ENCODE results near the gene STK33. TPM values are rescaled to one million over a fixed set of nuclear protein-coding genes. Genes with fewer than 3 reads are reported as not detected.

Gene STK33
- total RNA-seq: 1 to 10 TPM in 1 of 2 experiments, under 1 TPM in 1; 0.55 to 1.4 TPM

- POLR2A ChIA-PET: interaction anchor here (0.6 kb wide), 1 partner anchor 88 kb away, joined by 3 read pairs; the partner anchor contains the start of genes RPL27A and TRIM66
Observed at GRCh38 chr11:8593935-8594909, at the start of gene STK33. Gene STK33 (minus strand): TSS chr11:8594228. CDS start chr11:8474905, 119,323 bp downstream.

GRCh38 chr11:8642196-8642841 lies 48.3 kb upstream of the STK33 start:
- ATAC-seq (no peak), DNase-seq (no peak)
- no peaks in the 10 kb centered on the region for H3K9me3 Mint-ChIP-seq (ENCODE audit: low read depth)
- H3K27ac Mint-ChIP-seq: no peak overlapping the region
- intact Hi-C loops (cut with DNase I, micrococcal nuclease): no loop called here
- POLR2A ChIA-PET: no interaction called here
- peaks cover 47% of the 10 kb centered on the region for H3K36me3 Mint-ChIP-seq (ENCODE audit: low read depth)
- H3K27me3 Mint-ChIP-seq: no peaks in the 10 kb centered on the region
- CTCF ChIA-PET: no interaction called here
- peaks cover 9% of the 10 kb centered on the region for H3K4me1 Mint-ChIP-seq
- no peak overlapping the region for H3K4me3 Mint-ChIP-seq

More at GRCh38 chr11:8593935-8594909, at the start of gene STK33:
- H3K27me3 Mint-ChIP-seq: peaks cover 42% of the 10 kb centered on the region
- DNase-seq: peak; percentile 74
- no peaks in the 10 kb centered on the region for H3K9me3 Mint-ChIP-seq (ENCODE audit: low read depth)
- H3K27ac Mint-ChIP-seq: no peak within 1 kb of the TSS
- no peaks in the 10 kb centered on the region for H3K36me3 Mint-ChIP-seq (ENCODE audit: low read depth)
- H3K4me3 Mint-ChIP-seq: peak within 1 kb of the TSS; percentile 57
- ATAC-seq: peak; percentile 88
- CTCF ChIA-PET: interaction anchor here (0.6 to 2.0 kb wide), 3 partner anchors 27 to 370 kb away, joined by 3 to 6 read pairs (median 4); no protein-coding TSS in a partner anchor
- H3K4me1 Mint-ChIP-seq: no peaks in the 10 kb centered on the region
- intact Hi-C loops (cut with DNase I, micrococcal nuclease): no loop called here

- DNase-seq: no peak
- Mint-ChIP-seq H3K27me3 (no peaks in the 10 kb centered on the region), H3K4me1 (peaks cover 9% of the 10 kb centered on the region), H3K27ac (no peak overlapping the region), H3K4me3 (no peak overlapping the region), H3K36me3 (ENCODE audit: low read depth) (peaks cover 52% of the 10 kb centered on the region), H3K9me3 (ENCODE audit: low read depth) (peaks cover 3% of the 10 kb centered on the region)
- intact Hi-C loops (cut with DNase I, micrococcal nuclease): no loop called here
- ChIA-PET POLR2A (no interaction called here), CTCF (interaction anchor here (0.8 kb wide), 1 partner anchor 145 kb away, joined by 3 read pairs; no protein-coding TSS in a partner anchor)
- ATAC-seq: no peak
Observed at GRCh38 chr11:8641332-8641731, 47.3 kb upstream of the STK33 start.

DNA sequence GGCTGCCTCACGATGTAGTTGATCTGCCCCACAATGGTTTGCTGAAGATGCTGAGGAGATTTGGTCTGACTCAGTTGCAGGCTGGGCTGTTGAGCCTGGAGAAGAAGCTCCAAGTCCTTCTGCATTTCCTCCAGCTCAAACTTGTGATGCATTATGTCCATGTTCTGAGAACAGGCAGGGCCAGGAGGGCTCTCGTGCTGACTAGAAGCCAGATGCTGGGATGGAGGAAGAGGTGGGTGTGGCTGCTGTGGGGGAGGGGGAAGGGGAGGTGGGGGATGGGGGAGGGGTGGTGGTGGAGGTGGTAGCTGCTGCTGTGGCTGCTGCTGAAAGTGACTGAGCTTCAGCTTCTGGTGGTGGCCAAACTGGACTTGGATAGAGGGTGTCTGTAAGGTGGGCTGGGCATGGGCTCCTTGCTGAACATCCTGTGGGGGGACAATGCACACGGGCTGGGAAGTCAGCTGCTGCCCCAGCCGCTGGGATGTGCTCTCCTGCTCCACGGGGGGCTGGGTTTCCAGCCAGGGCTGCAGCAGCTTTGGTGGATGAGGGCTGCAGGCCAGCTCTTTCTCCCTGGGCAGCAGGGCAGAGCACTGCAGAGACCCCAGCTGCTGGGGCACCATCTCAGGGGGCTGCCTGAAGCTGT lies 46.4 kb upstream of the STK33 start:
- no peak overlapping the region for H3K27ac Mint-ChIP-seq
- peaks cover 58% of the 10 kb centered on the region for H3K36me3 Mint-ChIP-seq (ENCODE audit: low read depth)
- ATAC-seq (no peak), DNase-seq (no peak)
- ChIA-PET POLR2A (no interaction called here), CTCF (no interaction called here)
- H3K27me3 Mint-ChIP-seq: no peaks in the 10 kb centered on the region
- peaks cover 3% of the 10 kb centered on the region for H3K9me3 Mint-ChIP-seq (ENCODE audit: low read depth)
- peaks cover 9% of the 10 kb centered on the region for H3K4me1 Mint-ChIP-seq
- H3K4me3 Mint-ChIP-seq: no peak overlapping the region
- intact Hi-C loops (cut with DNase I, micrococcal nuclease): no loop called here

- H3K27ac Mint-ChIP-seq: no peak overlapping the region
- H3K9me3 Mint-ChIP-seq (ENCODE audit: low read depth): peaks cover 3% of the 10 kb centered on the region
- DNase-seq: no peak
- peaks cover 9% of the 10 kb centered on the region for H3K4me1 Mint-ChIP-seq
- no peak for ATAC-seq
- intact Hi-C loops (cut with DNase I, micrococcal nuclease): no loop called here
- peaks cover 61% of the 10 kb centered on the region for H3K36me3 Mint-ChIP-seq (ENCODE audit: low read depth)
- ChIA-PET POLR2A (no interaction called here), CTCF (no interaction called here)
- H3K4me3 Mint-ChIP-seq: no peak overlapping the region
- H3K27me3 Mint-ChIP-seq: no peaks in the 10 kb centered on the region
Observed at GRCh38 chr11:8639655-8640054, 45.6 kb upstream of the STK33 start.

DNA sequence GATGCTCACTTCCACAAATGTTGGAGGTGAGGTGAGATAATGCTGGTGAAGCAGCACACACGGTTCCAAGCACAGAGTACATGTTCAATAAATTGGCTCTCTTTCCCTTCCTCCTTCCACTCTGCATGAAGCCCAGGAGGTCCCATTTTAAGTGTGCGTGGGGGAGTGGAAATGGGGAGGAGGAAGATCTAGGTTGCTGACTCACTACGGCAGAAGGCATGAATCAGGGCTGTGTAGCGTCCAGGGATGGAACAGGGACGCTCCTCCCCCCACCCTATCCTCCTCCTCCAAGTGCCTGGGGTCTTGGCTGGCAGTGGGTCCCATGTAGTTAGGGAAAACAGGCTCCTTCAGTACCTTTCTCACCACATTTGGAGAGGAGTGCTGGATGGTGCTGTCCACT lies 44.3 kb upstream of the STK33 start:
- POLR2A ChIA-PET: no interaction called here
- Mint-ChIP-seq H3K4me3 (no peak overlapping the region), H3K4me1 (peaks cover 9% of the 10 kb centered on the region), H3K27me3 (no peaks in the 10 kb centered on the region), H3K36me3 (ENCODE audit: low read depth) (peaks cover 61% of the 10 kb centered on the region), H3K27ac (no peak overlapping the region), H3K9me3 (ENCODE audit: low read depth) (peaks cover 3% of the 10 kb centered on the region)
- intact Hi-C loops (cut with DNase I, micrococcal nuclease): no loop called here
- CTCF ChIA-PET: no interaction called here
- DNase-seq (no peak), ATAC-seq (no peak)

GRCh38 chr11:8636127-8636526 lies 42.1 kb upstream of the STK33 start:
- ChIA-PET CTCF (no interaction called here), POLR2A (no interaction called here)
- intact Hi-C loops (cut with DNase I, micrococcal nuclease): no loop called here
- no peak overlapping the region for H3K4me3 Mint-ChIP-seq
- H3K4me1 Mint-ChIP-seq: peaks cover 2% of the 10 kb centered on the region
- peaks cover 50% of the 10 kb centered on the region for H3K36me3 Mint-ChIP-seq (ENCODE audit: low read depth)
- H3K27ac Mint-ChIP-seq: no peak overlapping the region
- DNase-seq (no peak), ATAC-seq (no peak)
- H3K27me3 Mint-ChIP-seq: no peaks in the 10 kb centered on the region
- H3K9me3 Mint-ChIP-seq (ENCODE audit: low read depth): peaks cover 3% of the 10 kb centered on the region

GRCh38 chr11:8634498-8634897 lies 40.5 kb upstream of the STK33 start:
- no peak for ATAC-seq
- H3K27ac Mint-ChIP-seq: no peak overlapping the region
- peaks cover 3% of the 10 kb centered on the region for H3K9me3 Mint-ChIP-seq (ENCODE audit: low read depth)
- no peaks in the 10 kb centered on the region for H3K4me1 Mint-ChIP-seq
- intact Hi-C loops (cut with DNase I, micrococcal nuclease): no loop called here
- ChIA-PET CTCF (no interaction called here), POLR2A (no interaction called here)
- peaks cover 42% of the 10 kb centered on the region for H3K36me3 Mint-ChIP-seq (ENCODE audit: low read depth)
- H3K27me3 Mint-ChIP-seq: no peaks in the 10 kb centered on the region
- DNase-seq: no peak
- H3K4me3 Mint-ChIP-seq: no peak overlapping the region

- ChIA-PET CTCF (interaction anchor here (0.7 kb wide), 1 partner anchor 14 kb away, joined by 3 read pairs; no protein-coding TSS in a partner anchor), POLR2A (no interaction called here)
- ATAC-seq (no peak), DNase-seq (no peak)
- no peaks in the 10 kb centered on the region for H3K27me3 Mint-ChIP-seq
- peaks cover 18% of the 10 kb centered on the region for H3K36me3 Mint-ChIP-seq (ENCODE audit: low read depth)
- H3K4me3 Mint-ChIP-seq: no peak overlapping the region
- peaks cover 1% of the 10 kb centered on the region for H3K9me3 Mint-ChIP-seq (ENCODE audit: low read depth)
- intact Hi-C loops (cut with DNase I, micrococcal nuclease): no loop called here
- H3K4me1 Mint-ChIP-seq: no peaks in the 10 kb centered on the region
- no peak overlapping the region for H3K27ac Mint-ChIP-seq
Observed at GRCh38 chr11:8631395-8632118, 37.5 kb upstream of the STK33 start.

DNA sequence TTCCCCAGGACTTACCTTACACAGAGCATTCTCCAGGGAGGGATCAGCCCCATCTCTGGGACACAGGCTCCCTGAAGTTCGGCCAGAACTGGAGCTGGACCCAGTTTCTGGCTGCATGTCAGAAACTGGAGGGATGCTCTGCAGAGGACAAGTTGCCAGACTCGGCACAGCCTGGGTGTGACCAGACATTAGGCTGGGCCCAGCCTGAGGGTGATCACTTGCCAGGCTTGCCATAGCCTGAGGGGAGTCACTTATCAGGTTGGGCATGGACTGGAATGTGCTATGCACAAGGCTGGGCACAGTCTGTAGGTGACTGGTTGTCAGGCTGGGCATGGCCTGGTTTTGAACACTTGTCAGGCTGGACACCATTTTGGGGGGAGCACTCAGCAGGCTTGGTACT lies 30.7 kb upstream of the STK33 start:
- CTCF ChIA-PET: no interaction called here
- H3K27me3 Mint-ChIP-seq: no peaks in the 10 kb centered on the region
- H3K9me3 Mint-ChIP-seq (ENCODE audit: low read depth): no peaks in the 10 kb centered on the region
- intact Hi-C loops (cut with DNase I, micrococcal nuclease): no loop called here
- no peak overlapping the region for H3K27ac Mint-ChIP-seq
- no peak overlapping the region for H3K4me3 Mint-ChIP-seq
- no peak for ATAC-seq
- POLR2A ChIA-PET: no interaction called here
- H3K36me3 Mint-ChIP-seq (ENCODE audit: low read depth): peaks cover 18% of the 10 kb centered on the region
- no peak for DNase-seq
- no peaks in the 10 kb centered on the region for H3K4me1 Mint-ChIP-seq

GRCh38 chr11:8621147-8621546 lies 27.1 kb upstream of the STK33 start:
- no peak overlapping the region for H3K27ac Mint-ChIP-seq
- H3K4me3 Mint-ChIP-seq: no peak overlapping the region
- ATAC-seq (no peak), DNase-seq (no peak)
- POLR2A ChIA-PET: no interaction called here
- H3K27me3 Mint-ChIP-seq: no peaks in the 10 kb centered on the region
- intact Hi-C loops (cut with DNase I, micrococcal nuclease): no loop called here
- no peaks in the 10 kb centered on the region for H3K4me1 Mint-ChIP-seq
- no peaks in the 10 kb centered on the region for H3K9me3 Mint-ChIP-seq (ENCODE audit: low read depth)
- CTCF ChIA-PET: no interaction called here
- H3K36me3 Mint-ChIP-seq (ENCODE audit: low read depth): peaks cover 27% of the 10 kb centered on the region
